ENCODE measurements around the gene SETBP1. TPM values are rescaled to one million over a fixed set of nuclear protein-coding genes. Genes with fewer than 3 reads are reported as not detected.

SETBP1 gene
- total RNA-seq, 1 donor from 2014 or later, result 83.3 TPM

DNA sequence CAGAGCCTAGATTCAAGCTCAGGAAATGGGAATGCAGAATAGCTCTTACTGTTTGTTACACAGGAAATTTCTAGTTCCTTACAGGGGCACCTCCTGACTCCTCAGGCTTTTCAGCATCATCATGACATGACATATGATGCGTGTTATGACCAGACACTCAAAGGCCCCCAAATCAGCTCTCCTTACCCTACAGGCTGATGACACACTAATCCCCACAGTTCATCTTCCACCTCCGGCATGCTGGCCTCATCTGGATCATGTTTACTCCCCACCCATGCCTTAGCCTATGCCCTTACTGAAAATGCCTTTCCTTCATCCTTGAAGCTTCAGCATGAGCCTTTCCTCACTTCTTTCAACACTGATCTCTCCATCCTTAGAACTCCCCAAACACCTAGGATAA is 356.9 kb downstream of the SETBP1 start:
- TF ChIP-seq, protein P1, sequence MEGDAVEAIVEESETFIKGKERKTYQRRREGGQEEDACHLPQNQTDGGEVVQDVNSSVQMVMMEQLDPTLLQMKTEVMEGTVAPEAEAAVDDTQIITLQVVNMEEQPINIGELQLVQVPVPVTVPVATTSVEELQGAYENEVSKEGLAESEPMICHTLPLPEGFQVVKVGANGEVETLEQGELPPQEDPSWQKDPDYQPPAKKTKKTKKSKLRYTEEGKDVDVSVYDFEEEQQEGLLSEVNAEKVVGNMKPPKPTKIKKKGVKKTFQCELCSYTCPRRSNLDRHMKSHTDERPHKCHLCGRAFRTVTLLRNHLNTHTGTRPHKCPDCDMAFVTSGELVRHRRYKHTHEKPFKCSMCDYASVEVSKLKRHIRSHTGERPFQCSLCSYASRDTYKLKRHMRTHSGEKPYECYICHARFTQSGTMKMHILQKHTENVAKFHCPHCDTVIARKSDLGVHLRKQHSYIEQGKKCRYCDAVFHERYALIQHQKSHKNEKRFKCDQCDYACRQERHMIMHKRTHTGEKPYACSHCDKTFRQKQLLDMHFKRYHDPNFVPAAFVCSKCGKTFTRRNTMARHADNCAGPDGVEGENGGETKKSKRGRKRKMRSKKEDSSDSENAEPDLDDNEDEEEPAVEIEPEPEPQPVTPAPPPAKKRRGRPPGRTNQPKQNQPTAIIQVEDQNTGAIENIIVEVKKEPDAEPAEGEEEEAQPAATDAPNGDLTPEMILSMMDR (IDR thresholded peaks at IDR 0.05; ENCODE audit: partially characterized antibody, unreplicated experiment), result no peak
- Mint-ChIP-seq H3K4me1 (ENCODE audit: low read depth, unreplicated experiment) (peaks cover 5% of the 10 kb centered on the region), H3K4me3 (ENCODE audit: unreplicated experiment) (no peak overlapping the region)

DNA sequence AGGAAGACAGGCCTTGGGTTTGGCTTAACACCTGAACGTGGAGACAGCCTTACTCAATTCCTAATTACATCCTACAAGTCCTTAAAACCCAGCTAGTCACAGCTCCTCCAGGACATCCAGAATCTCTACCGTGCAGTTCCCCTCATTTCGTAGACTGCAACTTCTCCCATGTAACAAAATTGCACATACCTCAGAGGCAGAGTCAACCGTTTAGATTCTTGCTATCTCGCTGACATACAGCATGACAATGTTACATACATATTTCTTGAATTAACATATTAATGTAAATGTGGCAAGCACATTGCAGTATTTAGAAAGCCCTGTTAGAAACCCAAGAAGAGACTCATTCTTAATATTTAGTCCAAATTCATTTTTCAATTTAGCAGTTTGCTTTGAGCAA is 358.7 kb downstream of the SETBP1 start:
- no peak for DNase-seq
- Mint-ChIP-seq H3K4me1 (ENCODE audit: low read depth, unreplicated experiment) (peaks cover 11% of the 10 kb centered on the region), H3K27ac (ENCODE audit: unreplicated experiment) (no peak overlapping the region), H3K36me3 (ENCODE audit: unreplicated experiment) (no peaks in the 10 kb centered on the region), H3K9me3 (ENCODE audit: unreplicated experiment) (peaks cover 2% of the 10 kb centered on the region), H3K27me3 (ENCODE audit: unreplicated experiment) (peaks cover 2% of the 10 kb centered on the region), H3K4me3 (ENCODE audit: unreplicated experiment) (no peak overlapping the region)
- TF ChIP-seq, protein P1 (IDR thresholded peaks at IDR 0.05; ENCODE audit: partially characterized antibody, unreplicated experiment), result no peak

More for the DNA sequence above, 356.9 kb downstream of the SETBP1 start:
- H3K9me3 Mint-ChIP-seq (ENCODE audit: unreplicated experiment), result peaks cover under 1% of the 10 kb centered on the region
- H3K36me3 Mint-ChIP-seq (ENCODE audit: unreplicated experiment), result no peaks in the 10 kb centered on the region
- H3K27me3 Mint-ChIP-seq (ENCODE audit: unreplicated experiment), result peaks cover 2% of the 10 kb centered on the region
- H3K27ac Mint-ChIP-seq (ENCODE audit: unreplicated experiment), result no peak overlapping the region
- no peak for DNase-seq

DNA sequence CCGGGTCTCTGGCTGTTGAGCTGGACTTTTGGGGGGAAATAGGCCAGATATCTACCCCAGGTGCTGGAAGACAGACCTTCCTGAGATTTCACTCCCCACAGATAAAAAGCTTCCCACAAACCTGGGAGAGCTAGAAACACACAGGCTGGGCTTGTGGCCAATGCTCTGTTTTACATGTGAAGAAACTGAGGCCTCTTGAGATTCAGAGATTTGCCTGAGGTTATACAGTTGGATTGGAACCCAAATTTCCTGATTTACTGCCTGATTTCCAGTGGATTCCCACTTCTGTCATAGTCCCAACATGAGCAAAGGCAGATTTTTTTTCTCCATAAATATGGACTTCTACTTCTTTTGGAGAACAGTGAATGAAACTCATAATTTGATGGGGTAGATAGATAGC is 360.2 kb downstream of the SETBP1 start:
- peaks cover 9% of the 10 kb centered on the region for H3K4me1 Mint-ChIP-seq (ENCODE audit: low read depth, unreplicated experiment)
- H3K27me3 Mint-ChIP-seq (ENCODE audit: unreplicated experiment), result peaks cover 2% of the 10 kb centered on the region
- peaks cover 4% of the 10 kb centered on the region for H3K9me3 Mint-ChIP-seq (ENCODE audit: unreplicated experiment)
- no peaks in the 10 kb centered on the region for H3K36me3 Mint-ChIP-seq (ENCODE audit: unreplicated experiment)
- DNase-seq, result no peak
- H3K4me3 Mint-ChIP-seq (ENCODE audit: unreplicated experiment), result no peak overlapping the region
- H3K27ac Mint-ChIP-seq (ENCODE audit: unreplicated experiment), result no peak overlapping the region
- TF ChIP-seq, protein P1 (IDR thresholded peaks at IDR 0.05; ENCODE audit: partially characterized antibody, unreplicated experiment), result no peak

DNA sequence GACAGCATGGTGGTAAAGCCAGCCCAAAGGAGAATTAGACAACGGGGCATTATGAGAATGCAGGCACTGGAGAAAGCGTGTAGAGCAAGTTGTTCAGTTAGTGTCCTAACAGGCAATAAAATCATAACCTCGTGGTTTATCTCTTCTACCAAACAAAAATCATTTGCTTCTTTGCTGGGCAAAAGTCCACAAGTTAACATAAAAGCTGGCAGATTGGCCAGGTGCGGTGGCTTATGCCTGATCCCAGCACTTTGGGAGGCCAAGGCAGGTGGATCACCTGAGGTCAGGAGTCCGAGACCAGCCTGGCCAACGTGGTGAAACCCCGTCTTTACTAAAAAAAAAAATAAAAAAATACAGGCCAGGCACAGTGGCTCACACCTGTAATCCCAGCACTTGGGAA is 364.1 kb downstream of the SETBP1 start:
- peaks cover 4% of the 10 kb centered on the region for H3K27me3 Mint-ChIP-seq (ENCODE audit: unreplicated experiment)
- TF ChIP-seq, protein P1 (IDR thresholded peaks at IDR 0.05; ENCODE audit: partially characterized antibody, unreplicated experiment), result no peak
- H3K27ac Mint-ChIP-seq (ENCODE audit: unreplicated experiment), result no peak overlapping the region
- DNase-seq, result no peak
- H3K4me1 Mint-ChIP-seq (ENCODE audit: low read depth, unreplicated experiment), result peaks cover 9% of the 10 kb centered on the region
- peaks cover 5% of the 10 kb centered on the region for H3K9me3 Mint-ChIP-seq (ENCODE audit: unreplicated experiment)
- no peaks in the 10 kb centered on the region for H3K36me3 Mint-ChIP-seq (ENCODE audit: unreplicated experiment)
- no peak overlapping the region for H3K4me3 Mint-ChIP-seq (ENCODE audit: unreplicated experiment)

DNA sequence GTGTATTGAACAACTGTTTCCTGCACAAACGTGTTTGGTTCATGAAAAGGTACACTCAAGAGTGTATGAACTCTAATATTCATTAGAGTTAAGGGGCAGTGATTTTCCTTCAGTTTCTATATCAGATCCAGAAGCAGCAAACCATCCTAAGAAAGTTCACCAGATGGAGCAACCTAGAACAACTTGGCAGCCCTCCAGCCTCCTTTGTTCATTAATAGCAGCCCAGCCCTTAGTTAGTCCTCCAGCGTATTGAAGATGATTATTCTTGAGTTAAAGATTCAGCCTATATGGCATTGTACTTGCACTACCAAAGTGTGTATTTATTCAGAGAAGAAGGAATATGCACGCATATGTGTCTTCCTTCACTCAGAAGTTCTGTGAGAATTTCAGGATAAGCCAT is 365.5 kb downstream of the SETBP1 start:
- Mint-ChIP-seq H3K27me3 (ENCODE audit: unreplicated experiment) (peaks cover 4% of the 10 kb centered on the region), H3K4me1 (ENCODE audit: low read depth, unreplicated experiment) (peaks cover 9% of the 10 kb centered on the region), H3K36me3 (ENCODE audit: unreplicated experiment) (no peaks in the 10 kb centered on the region), H3K4me3 (ENCODE audit: unreplicated experiment) (no peak overlapping the region), H3K27ac (ENCODE audit: unreplicated experiment) (no peak overlapping the region), H3K9me3 (ENCODE audit: unreplicated experiment) (peaks cover 5% of the 10 kb centered on the region)
- no peak for DNase-seq
- TF ChIP-seq, protein P1 (IDR thresholded peaks at IDR 0.05; ENCODE audit: partially characterized antibody, unreplicated experiment), result no peak

Measured in glutamatergic neuron (in vitro differentiated cells).